Stimulated activated naive B cell treated with anti-CD40 and anti-IgM and Interleukin-4, amounts not matched to agents 10 μg/mL and 1 μg/mL and 100 μg/mL, for 72 hours (primary cell): Measurements from ENCODE around the gene BIRC2.

Experiments
- ATAC-seq, 2 donors: fragments of 150-1000 bp; cut with Tn5 transposase; replicated peaks; 2 replicates each; pipeline ENCODE4 v1.10.0; 2021; ENCODE audit warnings: moderate library complexity in 1 of 2
- DNase-seq: peaks from one replicate; pipeline ENCODE4 v3.0.0; 2021
- H3K27ac Mint-ChIP-seq: one replicate; pipeline ENCODE4 v1.8.0; 2022; ENCODE audit warnings: mild to moderate bottlenecking, mixed read lengths
- H3K27me3 Mint-ChIP-seq, 2 donors: one replicate each; pipeline ENCODE4 v1.8.0; 2022; ENCODE audit warnings: mixed read lengths in 2 of 2
- H3K36me3 Mint-ChIP-seq, 2 donors: one replicate each; pipeline ENCODE4 v1.8.0; 2022; ENCODE audit warnings: mixed read lengths in 2 of 2, mild to moderate bottlenecking in 1 of 2
- H3K4me1 Mint-ChIP-seq, 2 donors: one replicate each; pipeline ENCODE4 v1.8.0; 2022; ENCODE audit warnings: mixed read lengths in 2 of 2, mild to moderate bottlenecking in 1 of 2
- H3K4me3 Mint-ChIP-seq, 2 donors: one replicate each; pipeline ENCODE4 v1.8.0; 2022; ENCODE audit warnings: mild to moderate bottlenecking in 2 of 2, mixed read lengths in 2 of 2, moderate library complexity in 1 of 2
- H3K9me3 Mint-ChIP-seq, 2 donors: one replicate each; pipeline ENCODE4 v1.8.0; 2022; ENCODE audit warnings: mixed read lengths in 2 of 2, mild to moderate bottlenecking in 1 of 2

Gene BIRC2

DNA sequence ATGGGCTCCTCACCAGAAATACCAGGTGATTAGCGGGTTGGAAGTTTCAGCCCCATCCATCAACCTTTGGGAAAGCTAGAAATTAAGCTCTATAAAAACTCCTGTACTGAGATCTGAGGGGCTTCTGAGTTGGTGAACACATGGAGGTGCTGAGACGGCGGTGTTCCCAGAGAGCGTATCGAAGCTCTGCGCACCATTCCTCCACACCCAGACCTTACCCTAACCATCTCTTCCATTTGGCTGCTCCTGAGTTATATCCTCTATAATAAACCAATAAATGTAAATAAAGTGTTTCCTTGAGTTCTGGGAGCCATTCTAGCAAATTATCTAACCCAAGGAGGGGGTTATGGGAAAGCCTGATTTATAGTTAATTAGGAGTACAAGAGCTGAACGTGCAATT is 64.1 kb downstream of the BIRC2 start:
- no peak overlapping the region for H3K27ac Mint-ChIP-seq
- peaks cover 43 to 66% of the 10 kb centered on the region in 2 donors for H3K4me1 Mint-ChIP-seq
- DNase-seq: no peak
- no peaks in the 10 kb centered on the region for H3K27me3 Mint-ChIP-seq
- no peak for ATAC-seq
- H3K9me3 Mint-ChIP-seq: peaks cover 0 to 4% of the 10 kb centered on the region in 2 donors
- H3K4me3 Mint-ChIP-seq: no peak overlapping the region
- peaks cover 34 to 57% of the 10 kb centered on the region in 2 donors for H3K36me3 Mint-ChIP-seq

DNA sequence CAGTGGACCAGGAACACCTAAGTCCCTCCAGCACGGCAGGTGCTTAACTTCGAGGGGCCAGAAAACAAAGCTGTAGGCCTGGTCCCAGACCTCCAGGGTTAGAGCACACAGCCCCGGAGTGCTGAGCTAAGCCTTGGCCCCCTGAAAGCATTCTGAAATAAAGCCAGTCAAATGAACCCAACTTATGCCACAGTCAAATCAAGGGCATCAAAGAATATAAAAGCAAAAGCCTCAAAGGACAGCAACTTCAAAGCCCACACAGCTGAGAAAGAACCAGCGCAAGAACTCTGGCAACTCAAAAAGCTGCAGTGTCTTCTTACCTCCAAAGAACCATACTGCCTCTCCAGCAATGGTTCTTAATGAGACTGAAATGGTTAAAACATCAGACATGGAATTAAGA is 66.5 kb downstream of the BIRC2 start:
- no peak for DNase-seq
- H3K4me3 Mint-ChIP-seq: no peak overlapping the region
- peaks cover 13 to 16% of the 10 kb centered on the region in 2 donors for H3K9me3 Mint-ChIP-seq
- peaks cover 45 to 66% of the 10 kb centered on the region in 2 donors for H3K36me3 Mint-ChIP-seq
- peaks cover 43 to 73% of the 10 kb centered on the region in 2 donors for H3K4me1 Mint-ChIP-seq
- H3K27me3 Mint-ChIP-seq: no peaks in the 10 kb centered on the region
- H3K27ac Mint-ChIP-seq: no peak overlapping the region
- no peak for ATAC-seq

DNA sequence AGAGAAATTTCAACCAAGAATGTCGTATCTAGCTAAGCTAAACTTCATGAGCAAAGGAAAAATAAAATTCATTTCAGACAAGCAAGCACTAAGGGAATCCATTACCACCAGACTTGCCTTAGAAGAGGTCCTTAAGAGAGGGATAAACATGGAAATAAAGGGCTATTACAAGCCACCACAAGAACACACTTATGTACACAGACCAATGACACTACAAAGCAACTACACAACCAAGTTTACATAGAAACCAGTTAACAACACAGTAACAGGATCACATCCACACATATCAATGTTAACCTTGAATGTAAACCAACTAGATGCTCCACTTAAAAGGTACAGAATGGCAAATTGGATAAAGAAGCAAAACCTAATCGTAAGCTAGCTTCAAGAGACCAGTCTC is 67.5 kb downstream of the BIRC2 start:
- no peak for ATAC-seq
- no peak overlapping the region for H3K4me3 Mint-ChIP-seq
- H3K27me3 Mint-ChIP-seq: no peaks in the 10 kb centered on the region
- peaks cover 16% of the 10 kb centered on the region in 2 donors for H3K9me3 Mint-ChIP-seq
- H3K4me1 Mint-ChIP-seq: peaks cover 43 to 77% of the 10 kb centered on the region in 2 donors
- H3K36me3 Mint-ChIP-seq: peaks cover 55 to 75% of the 10 kb centered on the region in 2 donors
- no peak for DNase-seq
- no peak overlapping the region for H3K27ac Mint-ChIP-seq

- DNase-seq (no peak), ATAC-seq (no peak)
- H3K36me3 Mint-ChIP-seq: peaks cover 57 to 75% of the 10 kb centered on the region in 2 donors
- H3K27me3 Mint-ChIP-seq: no peaks in the 10 kb centered on the region
- peaks cover 39 to 81% of the 10 kb centered on the region in 2 donors for H3K4me1 Mint-ChIP-seq
- peak overlapping the region in 1 of 2 donors; percentile 39 for H3K4me3 Mint-ChIP-seq
- H3K27ac Mint-ChIP-seq: peak overlapping the region; percentile 9
- H3K9me3 Mint-ChIP-seq: peaks cover 16% of the 10 kb centered on the region in 2 donors
Measured at GRCh38 chr11:102415304-102415916, 68.4 kb downstream of the BIRC2 start.

GRCh38 chr11:102416976-102417375 is 70.0 kb downstream of the BIRC2 start:
- peaks cover 58 to 75% of the 10 kb centered on the region in 2 donors for H3K36me3 Mint-ChIP-seq
- no peaks in the 10 kb centered on the region for H3K27me3 Mint-ChIP-seq

DNA sequence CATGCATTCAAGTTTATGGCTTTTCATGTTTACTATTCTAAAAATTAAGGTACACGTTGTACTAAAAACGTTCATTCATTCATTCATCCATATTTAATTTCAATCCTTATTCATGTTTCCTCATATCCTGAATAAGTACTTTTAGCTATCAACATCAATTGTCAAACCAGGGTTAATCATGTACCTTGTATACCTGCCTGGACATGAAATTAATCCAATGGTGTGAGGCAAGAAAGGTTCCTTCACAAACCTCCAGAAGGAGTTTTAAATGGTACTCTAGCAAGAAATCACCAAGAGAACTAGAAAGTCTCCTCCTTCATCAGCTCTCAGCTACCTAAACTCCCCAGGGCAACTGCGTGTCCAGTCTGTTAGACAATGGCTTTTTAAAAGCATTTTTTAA is 72.2 kb downstream of the BIRC2 start:
- Mint-ChIP-seq H3K27ac (no peak overlapping the region), H3K4me1 (peaks cover 46 to 83% of the 10 kb centered on the region in 2 donors), H3K9me3 (peaks cover 16% of the 10 kb centered on the region in 2 donors), H3K36me3 (peaks cover 51 to 83% of the 10 kb centered on the region in 2 donors), H3K27me3 (no peaks in the 10 kb centered on the region), H3K4me3 (no peak overlapping the region)
- ATAC-seq (no peak), DNase-seq (no peak)

More at GRCh38 chr11:102416976-102417375, 70.0 kb downstream of the BIRC2 start:
- DNase-seq (no peak), ATAC-seq (peak in 1 of 2 donors; percentile 38)
- peak overlapping the region in 1 of 2 donors; percentile 46 for H3K4me3 Mint-ChIP-seq
- no peak overlapping the region for H3K27ac Mint-ChIP-seq
- H3K4me1 Mint-ChIP-seq: peaks cover 43 to 80% of the 10 kb centered on the region in 2 donors
- peaks cover 16% of the 10 kb centered on the region in 2 donors for H3K9me3 Mint-ChIP-seq

GRCh38 chr11:102420547-102420946 is 73.5 kb downstream of the BIRC2 start:
- Mint-ChIP-seq H3K4me3 (no peak overlapping the region), H3K36me3 (peaks cover 44 to 80% of the 10 kb centered on the region in 2 donors), H3K4me1 (peaks cover 36 to 72% of the 10 kb centered on the region in 2 donors), H3K27ac (peak overlapping the region; percentile 81), H3K9me3 (peaks cover 13 to 16% of the 10 kb centered on the region in 2 donors), H3K27me3 (no peaks in the 10 kb centered on the region)
- no peak for DNase-seq
- peak; percentile 64 to 81 for ATAC-seq

- peaks cover 35 to 70% of the 10 kb centered on the region in 2 donors for H3K4me1 Mint-ChIP-seq
- H3K9me3 Mint-ChIP-seq: peaks cover 13 to 16% of the 10 kb centered on the region in 2 donors
- no peaks in the 10 kb centered on the region for H3K27me3 Mint-ChIP-seq
- DNase-seq (no peak), ATAC-seq (no peak)
- no peak overlapping the region for H3K27ac Mint-ChIP-seq
- H3K36me3 Mint-ChIP-seq: peaks cover 42 to 75% of the 10 kb centered on the region in 2 donors
- no peak overlapping the region for H3K4me3 Mint-ChIP-seq
Measured at GRCh38 chr11:102421261-102421660, 74.2 kb downstream of the BIRC2 start.

- no peak for DNase-seq
- Mint-ChIP-seq H3K9me3 (peaks cover 1 to 5% of the 10 kb centered on the region in 2 donors), H3K36me3 (peaks cover 32 to 64% of the 10 kb centered on the region in 2 donors), H3K27ac (peak overlapping the region; percentile 76), H3K4me1 (peaks cover 31 to 59% of the 10 kb centered on the region in 2 donors), H3K4me3 (no peak overlapping the region), H3K27me3 (no peaks in the 10 kb centered on the region)
- peak in 1 of 2 donors; percentile 25 for ATAC-seq
Measured at GRCh38 chr11:102422817-102423712, 76.1 kb downstream of the BIRC2 start.

DNA sequence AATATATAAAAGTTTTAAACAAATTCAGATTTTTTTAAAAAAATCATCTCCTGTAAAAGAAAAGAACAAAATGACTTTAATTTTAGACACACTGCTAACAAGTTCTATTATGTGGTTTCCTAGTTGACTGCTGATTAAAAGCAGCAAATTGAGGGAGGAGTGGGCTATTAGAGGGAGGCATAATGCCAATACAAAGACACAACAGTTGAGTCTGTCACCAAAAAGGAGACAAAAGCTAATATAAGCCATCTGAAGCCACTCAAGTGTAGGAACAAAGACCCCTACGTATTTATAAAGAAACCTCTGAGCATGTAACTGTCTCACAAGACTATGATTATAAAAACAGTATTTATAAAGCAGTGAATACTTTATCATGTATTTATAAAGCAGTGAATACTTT is 76.9 kb downstream of the BIRC2 start:
- ATAC-seq (no peak), DNase-seq (no peak)
- Mint-ChIP-seq H3K27me3 (no peaks in the 10 kb centered on the region), H3K4me3 (no peak overlapping the region), H3K4me1 (peaks cover 33 to 55% of the 10 kb centered on the region in 2 donors), H3K27ac (peak overlapping the region; percentile 31), H3K36me3 (peaks cover 27 to 60% of the 10 kb centered on the region in 2 donors), H3K9me3 (no peaks in the 10 kb centered on the region)

GRCh38 chr11:102426000-102426399 is 79.0 kb downstream of the BIRC2 start:
- Mint-ChIP-seq H3K27me3 (no peaks in the 10 kb centered on the region), H3K9me3 (no peaks in the 10 kb centered on the region), H3K4me3 (no peak overlapping the region), H3K4me1 (peaks cover 47 to 61% of the 10 kb centered on the region in 2 donors), H3K27ac (no peak overlapping the region), H3K36me3 (peaks cover 22 to 59% of the 10 kb centered on the region in 2 donors)
- DNase-seq (no peak), ATAC-seq (no peak)

- Mint-ChIP-seq H3K27me3 (no peaks in the 10 kb centered on the region), H3K27ac (no peak overlapping the region), H3K9me3 (peaks cover 0 to 2% of the 10 kb centered on the region in 2 donors), H3K4me1 (peaks cover 49 to 62% of the 10 kb centered on the region in 2 donors), H3K4me3 (no peak overlapping the region), H3K36me3 (peaks cover 24 to 62% of the 10 kb centered on the region in 2 donors)
- ATAC-seq (no peak), DNase-seq (no peak)
Measured at GRCh38 chr11:102426570-102426969, 79.6 kb downstream of the BIRC2 start.

- Mint-ChIP-seq H3K27me3 (no peaks in the 10 kb centered on the region), H3K36me3 (peaks cover 29 to 64% of the 10 kb centered on the region in 2 donors), H3K4me3 (peak overlapping the region; percentile 18 to 49), H3K9me3 (peaks cover 3 to 6% of the 10 kb centered on the region in 2 donors), H3K27ac (peak overlapping the region; percentile 66), H3K4me1 (peaks cover 50 to 65% of the 10 kb centered on the region in 2 donors)
- no peak for DNase-seq
- no peak for ATAC-seq
Measured at GRCh38 chr11:102427068-102427467, 80.1 kb downstream of the BIRC2 start.
